Measurements from ENCODE around the gene SACM1L. TPM values are rescaled to one million over a fixed set of nuclear protein-coding genes. Genes with fewer than 3 reads are reported as not detected.

SACM1L gene
- total and polyA plus RNA-seq, 2 of the 13 experiments (the other 11 are each of a cell fraction or from before 2014, with no cell fraction given): 15.1 to 27.8 TPM

DNA sequence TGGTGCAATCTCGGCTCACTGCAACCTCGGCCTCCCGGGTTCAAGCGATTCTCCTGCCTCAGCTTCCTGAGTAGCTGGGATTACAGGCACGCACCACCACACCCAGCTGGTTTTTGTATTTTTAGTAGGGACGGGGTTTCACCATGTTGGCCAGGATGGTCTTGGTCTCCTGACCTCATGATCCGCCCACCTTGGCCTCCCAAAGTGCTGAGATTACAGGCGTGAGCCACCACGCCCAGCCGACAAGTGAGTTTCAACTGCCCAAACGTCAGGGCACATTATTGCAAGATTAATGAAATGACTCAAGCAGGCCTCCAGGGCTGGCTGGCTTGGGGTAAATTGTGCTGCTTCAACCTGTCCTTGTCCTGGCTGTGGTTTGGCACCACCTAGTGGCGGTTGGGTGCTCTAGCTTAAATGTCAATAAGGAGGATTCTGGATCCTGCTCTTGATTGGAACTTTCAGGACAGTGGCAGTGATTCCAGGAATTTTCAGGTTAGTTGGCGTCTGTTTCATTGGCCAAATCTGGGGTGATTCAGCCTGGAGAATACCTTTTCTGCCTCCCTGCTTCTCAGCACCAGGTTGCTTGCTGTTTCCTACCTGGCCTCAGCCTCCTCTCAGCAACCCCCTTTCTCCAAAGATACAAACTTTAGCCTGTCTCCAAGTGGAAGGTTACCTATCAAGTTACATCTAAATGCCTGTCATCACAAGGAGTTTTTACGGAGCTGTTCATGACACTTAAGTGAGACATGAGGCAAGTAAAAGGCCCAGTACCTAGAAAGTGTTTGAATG, 32.4 kb upstream of the SACM1L start (continued):
- TF ChIP-seq, protein P1, sequence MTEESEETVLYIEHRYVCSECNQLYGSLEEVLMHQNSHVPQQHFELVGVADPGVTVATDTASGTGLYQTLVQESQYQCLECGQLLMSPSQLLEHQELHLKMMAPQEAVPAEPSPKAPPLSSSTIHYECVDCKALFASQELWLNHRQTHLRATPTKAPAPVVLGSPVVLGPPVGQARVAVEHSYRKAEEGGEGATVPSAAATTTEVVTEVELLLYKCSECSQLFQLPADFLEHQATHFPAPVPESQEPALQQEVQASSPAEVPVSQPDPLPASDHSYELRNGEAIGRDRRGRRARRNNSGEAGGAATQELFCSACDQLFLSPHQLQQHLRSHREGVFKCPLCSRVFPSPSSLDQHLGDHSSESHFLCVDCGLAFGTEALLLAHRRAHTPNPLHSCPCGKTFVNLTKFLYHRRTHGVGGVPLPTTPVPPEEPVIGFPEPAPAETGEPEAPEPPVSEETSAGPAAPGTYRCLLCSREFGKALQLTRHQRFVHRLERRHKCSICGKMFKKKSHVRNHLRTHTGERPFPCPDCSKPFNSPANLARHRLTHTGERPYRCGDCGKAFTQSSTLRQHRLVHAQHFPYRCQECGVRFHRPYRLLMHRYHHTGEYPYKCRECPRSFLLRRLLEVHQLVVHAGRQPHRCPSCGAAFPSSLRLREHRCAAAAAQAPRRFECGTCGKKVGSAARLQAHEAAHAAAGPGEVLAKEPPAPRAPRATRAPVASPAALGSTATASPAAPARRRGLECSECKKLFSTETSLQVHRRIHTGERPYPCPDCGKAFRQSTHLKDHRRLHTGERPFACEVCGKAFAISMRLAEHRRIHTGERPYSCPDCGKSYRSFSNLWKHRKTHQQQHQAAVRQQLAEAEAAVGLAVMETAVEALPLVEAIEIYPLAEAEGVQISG (CRISPR knock-in tag; IDR thresholded peaks at IDR 0.05): 0 out of 2 replicates have a peak, but pooled peaks have one; percentile 25
- peak; percentile 69 for TF ChIP-seq FOSL2 (CRISPR knock-in tag; IDR thresholded peaks at IDR 0.05)
- TF ChIP-seq CEBPB (IDR thresholded peaks at IDR 0.05; ENCODE audit: borderline replicate concordance, low read depth, low read length): peak; percentile 21; the same call in 1 of the 2 replicates
- TF ChIP-seq MXD4 (CRISPR knock-in tag; IDR thresholded peaks at IDR 0.05): peak; percentile 27; the same call in 1 of the 2 replicates
- TF ChIP-seq, protein P2, sequence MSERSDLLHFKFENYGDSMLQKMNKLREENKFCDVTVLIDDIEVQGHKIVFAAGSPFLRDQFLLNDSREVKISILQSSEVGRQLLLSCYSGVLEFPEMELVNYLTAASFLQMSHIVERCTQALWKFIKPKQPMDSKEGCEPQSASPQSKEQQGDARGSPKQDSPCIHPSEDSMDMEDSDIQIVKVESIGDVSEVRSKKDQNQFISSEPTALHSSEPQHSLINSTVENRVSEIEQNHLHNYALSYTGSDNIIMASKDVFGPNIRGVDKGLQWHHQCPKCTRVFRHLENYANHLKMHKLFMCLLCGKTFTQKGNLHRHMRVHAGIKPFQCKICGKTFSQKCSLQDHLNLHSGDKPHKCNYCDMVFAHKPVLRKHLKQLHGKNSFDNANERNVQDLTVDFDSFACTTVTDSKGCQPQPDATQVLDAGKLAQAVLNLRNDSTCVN (CRISPR knock-in tag; IDR thresholded peaks at IDR 0.05; ENCODE audit: borderline replicate concordance): peak; percentile 75; the same call in 1 of the 2 replicates
- no peak for TF ChIP-seq ZNF549 (CRISPR knock-in tag; IDR thresholded peaks at IDR 0.05)
- peak; percentile 65; the same call in 1 of the 2 replicates for TF ChIP-seq CBX5 (CRISPR knock-in tag; IDR thresholded peaks at IDR 0.05; ENCODE audit: borderline replicate concordance)
- peak; percentile 66; the same call in 1 of the 2 replicates for TF ChIP-seq ZSCAN22 (CRISPR knock-in tag; IDR thresholded peaks at IDR 0.05)
- TF ChIP-seq, protein P3, sequence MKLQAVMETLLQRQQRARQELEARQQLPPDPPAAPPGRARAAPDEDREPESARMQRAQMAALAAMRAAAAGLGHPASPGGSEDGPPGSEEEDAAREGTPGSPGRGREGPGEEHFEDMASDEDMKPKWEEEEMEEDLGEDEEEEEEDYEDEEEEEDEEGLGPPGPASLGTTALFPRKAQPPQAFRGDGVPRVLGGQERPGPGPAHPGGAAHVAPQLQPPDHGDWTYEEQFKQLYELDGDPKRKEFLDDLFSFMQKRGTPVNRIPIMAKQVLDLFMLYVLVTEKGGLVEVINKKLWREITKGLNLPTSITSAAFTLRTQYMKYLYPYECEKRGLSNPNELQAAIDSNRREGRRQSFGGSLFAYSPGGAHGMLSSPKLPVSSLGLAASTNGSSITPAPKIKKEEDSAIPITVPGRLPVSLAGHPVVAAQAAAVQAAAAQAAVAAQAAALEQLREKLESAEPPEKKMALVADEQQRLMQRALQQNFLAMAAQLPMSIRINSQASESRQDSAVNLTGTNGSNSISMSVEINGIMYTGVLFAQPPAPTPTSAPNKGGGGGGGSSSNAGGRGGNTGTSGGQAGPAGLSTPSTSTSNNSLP (IDR thresholded peaks at IDR 0.05; ENCODE audit: low read depth, low read length): peak; percentile 45; the same call in 1 of the 2 replicates
- TF ChIP-seq ZNF331 (CRISPR knock-in tag; IDR thresholded peaks at IDR 0.05): 0 out of 2 replicates have a peak, but pooled peaks have one; percentile 17
